ENCODE data around the gene METTL25B.

DNA sequence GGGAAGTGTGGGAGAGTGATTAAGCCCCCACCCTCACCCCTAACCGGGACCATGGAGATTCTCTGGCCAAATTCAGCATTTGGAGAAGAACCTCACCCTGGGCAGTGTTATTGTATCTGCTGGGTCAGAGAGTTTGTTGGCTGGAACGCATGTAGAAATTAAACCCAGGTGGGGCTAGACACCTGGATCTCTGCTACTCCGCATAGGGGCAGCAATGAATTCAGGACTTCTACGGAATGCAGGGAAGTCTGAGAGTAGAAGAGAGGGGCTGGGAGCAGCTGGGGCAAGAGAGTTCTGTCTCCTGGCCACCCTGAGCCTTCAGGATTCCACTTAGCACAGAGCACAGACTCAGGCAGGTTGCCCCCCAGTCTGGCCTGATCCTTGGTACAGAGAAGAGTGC, 19.2 kb upstream of the METTL25B start:
- no peak for TF ChIP-seq MEF2A (IDR thresholded peaks at IDR 0.05; ENCODE audit: insufficient read depth, low read depth, low read length)
- TF ChIP-seq, protein P1, sequence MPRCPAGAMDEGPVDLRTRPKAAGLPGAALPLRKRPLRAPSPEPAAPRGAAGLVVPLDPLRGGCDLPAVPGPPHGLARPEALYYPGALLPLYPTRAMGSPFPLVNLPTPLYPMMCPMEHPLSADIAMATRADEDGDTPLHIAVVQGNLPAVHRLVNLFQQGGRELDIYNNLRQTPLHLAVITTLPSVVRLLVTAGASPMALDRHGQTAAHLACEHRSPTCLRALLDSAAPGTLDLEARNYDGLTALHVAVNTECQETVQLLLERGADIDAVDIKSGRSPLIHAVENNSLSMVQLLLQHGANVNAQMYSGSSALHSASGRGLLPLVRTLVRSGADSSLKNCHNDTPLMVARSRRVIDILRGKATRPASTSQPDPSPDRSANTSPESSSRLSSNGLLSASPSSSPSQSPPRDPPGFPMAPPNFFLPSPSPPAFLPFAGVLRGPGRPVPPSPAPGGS (IDR thresholded peaks at IDR 0.05; ENCODE audit: borderline replicate concordance, insufficient read depth, low read depth, low read length, poor library complexity, severe bottlenecking): no peak
- TF ChIP-seq, protein P2, sequence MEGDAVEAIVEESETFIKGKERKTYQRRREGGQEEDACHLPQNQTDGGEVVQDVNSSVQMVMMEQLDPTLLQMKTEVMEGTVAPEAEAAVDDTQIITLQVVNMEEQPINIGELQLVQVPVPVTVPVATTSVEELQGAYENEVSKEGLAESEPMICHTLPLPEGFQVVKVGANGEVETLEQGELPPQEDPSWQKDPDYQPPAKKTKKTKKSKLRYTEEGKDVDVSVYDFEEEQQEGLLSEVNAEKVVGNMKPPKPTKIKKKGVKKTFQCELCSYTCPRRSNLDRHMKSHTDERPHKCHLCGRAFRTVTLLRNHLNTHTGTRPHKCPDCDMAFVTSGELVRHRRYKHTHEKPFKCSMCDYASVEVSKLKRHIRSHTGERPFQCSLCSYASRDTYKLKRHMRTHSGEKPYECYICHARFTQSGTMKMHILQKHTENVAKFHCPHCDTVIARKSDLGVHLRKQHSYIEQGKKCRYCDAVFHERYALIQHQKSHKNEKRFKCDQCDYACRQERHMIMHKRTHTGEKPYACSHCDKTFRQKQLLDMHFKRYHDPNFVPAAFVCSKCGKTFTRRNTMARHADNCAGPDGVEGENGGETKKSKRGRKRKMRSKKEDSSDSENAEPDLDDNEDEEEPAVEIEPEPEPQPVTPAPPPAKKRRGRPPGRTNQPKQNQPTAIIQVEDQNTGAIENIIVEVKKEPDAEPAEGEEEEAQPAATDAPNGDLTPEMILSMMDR (IDR thresholded peaks at IDR 0.05 in 2 of 3, conservative IDR thresholded peaks at IDR 0.05 in 1 of 3; ENCODE audit: control insufficient read depth in 2 of 3, extremely low read depth in 1 of 3, insufficient read depth in 1 of 3, low read depth in 3 of 3, low read length in 3 of 3): no peak
- no peak for TF ChIP-seq SPI1 (IDR thresholded peaks at IDR 0.05; ENCODE audit: borderline replicate concordance, insufficient read depth, low read depth, low read length)
- no peak for TF ChIP-seq HDAC6 (IDR thresholded peaks at IDR 0.05; ENCODE audit: unreplicated experiment)
- no peak for TF ChIP-seq SREBF1 (IDR thresholded peaks at IDR 0.05; ENCODE audit: low read length)
- no peak for TF ChIP-seq POLR2A (IDR thresholded peaks at IDR 0.05; ENCODE audit: low read depth, low read length)
- no peak for TF ChIP-seq CBX5 (IDR thresholded peaks at IDR 0.05; ENCODE audit: low read depth)
- TF ChIP-seq EZH2 (IDR thresholded peaks at IDR 0.05; ENCODE audit: borderline replicate concordance, control insufficient read depth, low read depth, low read length): no peak
- TF ChIP-seq, protein P3, sequence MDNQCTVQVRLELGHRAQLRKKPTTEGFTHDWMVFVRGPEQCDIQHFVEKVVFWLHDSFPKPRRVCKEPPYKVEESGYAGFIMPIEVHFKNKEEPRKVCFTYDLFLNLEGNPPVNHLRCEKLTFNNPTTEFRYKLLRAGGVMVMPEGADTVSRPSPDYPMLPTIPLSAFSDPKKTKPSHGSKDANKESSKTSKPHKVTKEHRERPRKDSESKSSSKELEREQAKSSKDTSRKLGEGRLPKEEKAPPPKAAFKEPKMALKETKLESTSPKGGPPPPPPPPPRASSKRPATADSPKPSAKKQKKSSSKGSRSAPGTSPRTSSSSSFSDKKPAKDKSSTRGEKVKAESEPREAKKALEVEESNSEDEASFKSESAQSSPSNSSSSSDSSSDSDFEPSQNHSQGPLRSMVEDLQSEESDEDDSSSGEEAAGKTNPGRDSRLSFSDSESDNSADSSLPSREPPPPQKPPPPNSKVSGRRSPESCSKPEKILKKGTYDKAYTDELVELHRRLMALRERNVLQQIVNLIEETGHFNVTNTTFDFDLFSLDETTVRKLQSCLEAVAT (IDR thresholded peaks at IDR 0.05): no peak

Data from GM12878 (cell line).